HepG2 (cell line): ENCODE results near the gene CMPK2. TPM values are rescaled to one million over a fixed set of nuclear protein-coding genes. Genes with fewer than 3 reads are reported as not detected.

Experiments used
- ATAC-seq: fragments of 200-7000 bp; cut with Tn5 transposase; 3 replicates; pipeline ENCODE4 v1.9.1; 2020; ENCODE audit warnings: mild to moderate bottlenecking, moderate library complexity
- BruUV-seq: library from RNA; stranded (reverse); fragments of 400-500 nt; replicated peaks from 2 replicates; lab custom pipeline; 2021; lab: Mats Ljungman, UMichigan
- CTCF ChIA-PET: fragments of 300-600 bp; formaldehyde crosslinking; extraction: SDS; loops from one replicate; lab custom pipeline; 2021; ENCODE audit warnings: low total read pairs, inconsistent platforms, low intra/inter-chr PET ratio; lab: Yijun Ruan, JAX
- POLR2A ChIA-PET: fragments of 350-600 bp; sonication (Branson Sonifier 250); formaldehyde crosslinking; loops from one replicate; lab custom pipeline; 2020; ENCODE audit warnings: antibody characterized with exemption, inconsistent platforms; lab: Yijun Ruan, JAX
- DNase-seq: peaks from one replicate; pipeline ENCODE4 v3.0.0-alpha.2; 2015; ENCODE audit warnings: low spot score
- FAIRE-seq: peaks from 3 replicates; lab custom pipeline; 2011; peaks lifted over from hg19 to GRCh38; lab: Jason Lieb, UNC
- H2AFZ ChIP-seq: one replicate; pipeline ENCODE4 v1.6.1; 2011; ENCODE audit warnings: low read length, inconsistent platforms
- H3K27ac ChIP-seq: fragments of 300-600 bp; 3 replicates; pipeline ENCODE4 v1.8.0; 2011; ENCODE audit warnings: mixed run types, mild to moderate bottlenecking, mixed read lengths, low read length, inconsistent platforms; ENCODE audit not compliant: insufficient read depth; ENCODE audit errors: extremely low read length
- H3K27me3 ChIP-seq, 2 experiments: fragments of 200-600 bp in 1 of 2; 2 replicates in 1 of 2; 3 replicates in 1 of 2; pipeline versions ENCODE4 v1.6.0 to v1.8.0; 2011; ENCODE audit warnings: low read length in 2 of 2, mild to moderate bottlenecking in 2 of 2, moderate library complexity in 2 of 2, inconsistent platforms in 1 of 2; ENCODE audit not compliant: insufficient read depth in 2 of 2, control insufficient read depth in 1 of 2
- H3K36me3 ChIP-seq, 2 experiments: fragments of 200-600 bp in 1 of 2; replicated peaks in 1 of 2; 2 replicates in 1 of 2; 3 replicates in 1 of 2; pipeline versions ENCODE4 v1.5.1 to v1.8.0; 2011; ENCODE audit warnings: low read length in 2 of 2, inconsistent platforms in 1 of 2; ENCODE audit not compliant: insufficient read depth in 2 of 2, control insufficient read depth in 1 of 2
- H3K4me1 ChIP-seq: 2 replicates; pipeline ENCODE4 v1.5.1; 2012; ENCODE audit warnings: low read length, inconsistent platforms; ENCODE audit not compliant: insufficient read depth
- H3K4me2 ChIP-seq: 2 replicates; pipeline ENCODE4 v1.6.0; 2011; ENCODE audit warnings: low read depth, low read length, inconsistent platforms
- H3K4me3 ChIP-seq, 3 experiments: fragments of 200-600 bp in 1 of 3; sonication (generic), shearing (Covaris generic) in 1 of 3; replicated peaks in 1 of 3; 2 replicates each; pipeline ENCODE4 v1.5.1; 2011 to 2016; ENCODE audit warnings: low read length in 3 of 3, inconsistent platforms in 2 of 3, low read depth in 2 of 3, mild to moderate bottlenecking in 2 of 3, control low read depth in 1 of 3, mixed read lengths in 1 of 3; ENCODE audit not compliant: insufficient read depth in 1 of 3
- H3K79me2 ChIP-seq: one replicate; pipeline ENCODE4 v1.6.1; 2011; ENCODE audit warnings: low read length, inconsistent platforms; ENCODE audit not compliant: insufficient read depth
- H3K9ac ChIP-seq: 2 replicates; pipeline ENCODE4 v1.6.0; 2011; ENCODE audit warnings: mild to moderate bottlenecking, low read depth, low read length, inconsistent platforms; ENCODE audit not compliant: insufficient read depth
- H3K9me3 ChIP-seq: 2 replicates; pipeline ENCODE4 v1.5.1; 2012; ENCODE audit warnings: mild to moderate bottlenecking, low read length
- H4K20me1 ChIP-seq: 2 replicates; pipeline ENCODE4 v1.6.0; 2011; ENCODE audit warnings: inconsistent platforms, mild to moderate bottlenecking, low read length, moderate library complexity; ENCODE audit not compliant: insufficient read depth
- ARNT ChIP-seq: fragments of 450-650 bp; IDR thresholded peaks from 2 replicates; pipeline ENCODE4 v1.6.1; 2017
- EP300 ChIP-seq, 3 experiments: sonication (generic) in 1 of 3; formaldehyde crosslinking in 1 of 3; IDR thresholded peaks; 2 replicates each; pipeline versions ENCODE4 v1.5.1 to v1.6.1; 2011 to 2020; ENCODE audit warnings: low read depth in 2 of 3, low read length in 2 of 3, borderline replicate concordance in 1 of 3, improper control_type of control experiment in 1 of 3, mild to moderate bottlenecking in 1 of 3, missing genetic modification reagents in 1 of 3, moderate library complexity in 1 of 3
- FOXC1 ChIP-seq: sonication (generic); formaldehyde crosslinking; IDR thresholded peaks from 2 replicates; pipeline ENCODE4 v1.8.0; 2022; ENCODE audit warnings: mild to moderate bottlenecking, missing genetic modification reagents, borderline replicate concordance
- PREB ChIP-seq: sonication (generic); formaldehyde crosslinking; IDR thresholded peaks from 2 replicates; pipeline ENCODE4 v1.4.0; 2020; ENCODE audit warnings: missing genetic modification reagents
- RARG ChIP-seq: sonication (generic); formaldehyde crosslinking; IDR thresholded peaks from 2 replicates; pipeline ENCODE4 v1.4.0; 2020; ENCODE audit warnings: low read depth, mild to moderate bottlenecking, missing genetic modification reagents
- SAFB2 ChIP-seq: sonication (generic); formaldehyde crosslinking; IDR thresholded peaks from 2 replicates; pipeline ENCODE4 v1.5.1; 2020; ENCODE audit warnings: missing genetic modification reagents, low read depth, mild to moderate bottlenecking, borderline replicate concordance
- TSC22D2 ChIP-seq: sonication (generic); formaldehyde crosslinking; IDR thresholded peaks from 2 replicates; pipeline ENCODE4 v1.5.1; 2020; ENCODE audit warnings: missing genetic modification reagents, mild to moderate bottlenecking, borderline replicate concordance
- ZFP90 ChIP-seq: sonication (generic); formaldehyde crosslinking; IDR thresholded peaks from 2 replicates; pipeline ENCODE4 v1.8.0; 2022; ENCODE audit warnings: missing genetic modification reagents, mild to moderate bottlenecking, inconsistent platforms, borderline replicate concordance
- ZNF160 ChIP-seq: sonication (generic); formaldehyde crosslinking; IDR thresholded peaks from 2 replicates; pipeline ENCODE4 v1.8.0; 2022; ENCODE audit warnings: mild to moderate bottlenecking, inconsistent platforms, missing genetic modification reagents
- ZNF446 ChIP-seq: sonication (generic); formaldehyde crosslinking; IDR thresholded peaks from 2 replicates; pipeline ENCODE4 v1.5.0; 2020; ENCODE audit warnings: mild to moderate bottlenecking, missing genetic modification reagents
- ZNF484 ChIP-seq: sonication (generic); formaldehyde crosslinking; IDR thresholded peaks from 2 replicates; pipeline ENCODE4 v1.5.1; 2020; ENCODE audit warnings: mild to moderate bottlenecking, low read depth, missing genetic modification reagents, borderline replicate concordance
- ZNF619 ChIP-seq: sonication (generic); formaldehyde crosslinking; IDR thresholded peaks from 2 replicates; pipeline ENCODE4 v1.4.0; 2020; ENCODE audit warnings: mild to moderate bottlenecking, missing genetic modification reagents
- WGBS: methylation state at CpG from one replicate; pipeline ENCODE4 v1.1.6; 2017; ENCODE audit warnings: low lambda C conversion rate; 5-methylcytosine and 5-hydroxymethylcytosine counted together
- in situ Hi-C: cut with HindIII; loops from 2 replicates; pipeline ENCODE4 v1.10.0; 2017; ENCODE audit warnings: low pct_unique_long_range_greater_than_20kb; ENCODE audit not compliant: extremely low pct_ligation_motif_present
- intact Hi-C: fragments of 100-400 bp; cut with micrococcal nuclease; formaldehyde crosslinking; loops from one replicate; pipeline ENCODE4 v1.10.0; 2022; ENCODE audit not compliant: unreplicated experiment
- polyA plus RNA-seq, 8 experiments: library from polyadenylated mRNA; depleted of rRNA in 3 of 8; stranded (reverse) in 7 of 8; unstranded in 1 of 8; fragments of >200 nt; fragmentation: Illumina TruSeq in 4 of 8; extraction: Trizol in 4 of 8; gene quantifications; 2 replicates each; pipeline versions ENCODE4 v1.2.1 to v1.2.3, GENCODE V29; 2011 to 2016; ENCODE audit warnings: low read depth in 4 of 8, missing spikeins in 1 of 8, mixed read lengths in 1 of 8; ENCODE audit not compliant: insufficient read depth in 1 of 8
- total RNA-seq, 5 experiments: library from RNA; depleted of rRNA; stranded (reverse); fragments of >200 nt; fragmentation: Illumina TruSeq; extraction: Trizol; gene quantifications; 2 replicates each; pipeline ENCODE4 v1.2.3, GENCODE V29; 2016; ENCODE audit warnings: low read depth in 1 of 5
- TF ChIP-seq, protein P1 (sequence below): sonication (generic); formaldehyde crosslinking; IDR thresholded peaks from 2 replicates; pipeline ENCODE4 v1.8.0; 2022; ENCODE audit warnings: missing genetic modification reagents, mild to moderate bottlenecking, borderline replicate concordance
- TF ChIP-seq, protein P2 (sequence below): sonication (generic); formaldehyde crosslinking; IDR thresholded peaks from 2 replicates; pipeline ENCODE4 v1.5.1; 2020; ENCODE audit warnings: mild to moderate bottlenecking, moderate library complexity, missing genetic modification reagents

CMPK2 gene
- total and polyA plus RNA-seq, 2 of the 13 experiments (the other 11 are each of a cell fraction or from before 2014, with no cell fraction given): 0.04 to 1.0 TPM

GRCh38 chr2:6874032-6874431, 8.3 kb upstream of the CMPK2 start:
- Histone ChIP-seq H4K20me1 (no peaks in the 10 kb centered on the region), H2AFZ (no peak overlapping the region), H3K4me2 (no peak overlapping the region), H3K79me2 (no peaks in the 10 kb centered on the region), H3K27me3 (peaks cover 0 to 33% of the 10 kb centered on the region in 2 experiments; a peak in 2 of 5 replicates), H3K9me3 (no peaks in the 10 kb centered on the region), H3K9ac (no peak overlapping the region), H3K36me3 (no peaks in the 10 kb centered on the region), H3K4me3 (no peak overlapping the region), H3K27ac (no peak overlapping the region), H3K4me1 (peaks cover 10% of the 10 kb centered on the region; the same call in 1 of the 2 replicates)
- WGBS: 2% methylated on average over 3 of the region's 3 CpGs
- intact Hi-C loops (no loop called here), in situ Hi-C loops (no loop called here)
- ATAC-seq: no peak
- no peak for FAIRE-seq
- ChIA-PET CTCF (no interaction called here), POLR2A (no interaction called here)
- no peak for DNase-seq
- TF ChIP-seq TSC22D2 (CRISPR knock-in tag) (no peak), ZNF484 (CRISPR knock-in tag) (no peak)
- no TSS peak for BruUV-seq

DNA sequence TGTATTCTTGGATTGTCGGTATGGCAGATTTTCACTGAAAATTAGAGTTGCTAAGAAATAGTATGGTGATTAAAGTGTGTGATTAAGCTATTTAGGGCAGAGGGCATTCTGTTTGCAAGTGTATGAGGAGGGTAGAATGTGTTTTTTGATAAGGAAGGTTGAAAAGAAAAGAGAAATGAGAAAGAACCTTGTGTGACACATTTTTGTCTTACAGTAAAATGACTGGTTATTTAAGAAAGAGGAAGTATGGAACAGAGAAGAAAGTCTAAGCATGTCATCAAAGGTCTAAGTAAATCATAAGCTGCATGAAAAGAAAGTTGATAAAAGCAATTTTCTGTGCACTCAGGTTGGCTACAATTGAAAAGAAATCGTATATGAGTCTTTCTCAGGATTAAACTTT, 6.7 kb upstream of the CMPK2 start:
- Histone ChIP-seq H3K36me3 (no peaks in the 10 kb centered on the region), H3K27ac (no peak overlapping the region), H3K4me2 (no peak overlapping the region), H3K27me3 (peaks cover 0 to 22% of the 10 kb centered on the region in 2 experiments; a peak in 2 of 5 replicates), H4K20me1 (no peaks in the 10 kb centered on the region), H3K9me3 (no peaks in the 10 kb centered on the region), H3K9ac (no peak overlapping the region), H3K4me1 (peaks cover 3% of the 10 kb centered on the region; the same call in 1 of the 2 replicates), H2AFZ (no peak overlapping the region), H3K4me3 (no peak overlapping the region), H3K79me2 (no peaks in the 10 kb centered on the region)
- in situ Hi-C loops (no loop called here), intact Hi-C loops (no loop called here)
- ATAC-seq (no peak), FAIRE-seq (no peak), DNase-seq (no peak)
- CTCF ChIA-PET: no interaction called here
- TF ChIP-seq EP300 (IDR thresholded peaks at IDR 0.05; ENCODE audit: low read depth in 2 of 2, low read length in 2 of 2) (no peak), EP300 (CRISPR knock-in tag; IDR thresholded peaks at IDR 0.05; ENCODE audit: borderline replicate concordance) (no peak), RARG (no peak), SAFB2 (CRISPR knock-in tag) (no peak), ARNT (no peak), ZNF446 (no peak), ZNF619 (no peak), ZFP90 (no peak), PREB (no peak), FOXC1 (CRISPR knock-in tag) (no peak), ZNF160 (CRISPR knock-in tag) (no peak)
- TF ChIP-seq, protein P1, sequence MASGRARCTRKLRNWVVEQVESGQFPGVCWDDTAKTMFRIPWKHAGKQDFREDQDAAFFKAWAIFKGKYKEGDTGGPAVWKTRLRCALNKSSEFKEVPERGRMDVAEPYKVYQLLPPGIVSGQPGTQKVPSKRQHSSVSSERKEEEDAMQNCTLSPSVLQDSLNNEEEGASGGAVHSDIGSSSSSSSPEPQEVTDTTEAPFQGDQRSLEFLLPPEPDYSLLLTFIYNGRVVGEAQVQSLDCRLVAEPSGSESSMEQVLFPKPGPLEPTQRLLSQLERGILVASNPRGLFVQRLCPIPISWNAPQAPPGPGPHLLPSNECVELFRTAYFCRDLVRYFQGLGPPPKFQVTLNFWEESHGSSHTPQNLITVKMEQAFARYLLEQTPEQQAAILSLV (CRISPR knock-in tag): no peak
- TF ChIP-seq, protein P2, sequence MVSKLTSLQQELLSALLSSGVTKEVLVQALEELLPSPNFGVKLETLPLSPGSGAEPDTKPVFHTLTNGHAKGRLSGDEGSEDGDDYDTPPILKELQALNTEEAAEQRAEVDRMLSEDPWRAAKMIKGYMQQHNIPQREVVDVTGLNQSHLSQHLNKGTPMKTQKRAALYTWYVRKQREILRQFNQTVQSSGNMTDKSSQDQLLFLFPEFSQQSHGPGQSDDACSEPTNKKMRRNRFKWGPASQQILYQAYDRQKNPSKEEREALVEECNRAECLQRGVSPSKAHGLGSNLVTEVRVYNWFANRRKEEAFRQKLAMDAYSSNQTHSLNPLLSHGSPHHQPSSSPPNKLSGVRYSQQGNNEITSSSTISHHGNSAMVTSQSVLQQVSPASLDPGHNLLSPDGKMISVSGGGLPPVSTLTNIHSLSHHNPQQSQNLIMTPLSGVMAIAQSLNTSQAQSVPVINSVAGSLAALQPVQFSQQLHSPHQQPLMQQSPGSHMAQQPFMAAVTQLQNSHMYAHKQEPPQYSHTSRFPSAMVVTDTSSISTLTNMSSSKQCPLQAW (CRISPR knock-in tag): no peak
- 43% methylated on average over 2 of the region's 2 CpGs for WGBS
- POLR2A ChIA-PET: no interaction called here
- no TSS peak for BruUV-seq
